HG03095 (cell line): Measurements from ENCODE around the gene PLPPR3.

Source experiments
- ATAC-seq: cut with Tn5 transposase; IDR thresholded peaks from one replicate; pipeline ENCODE4 v1.9.1; 2021; ENCODE audit warnings: moderate library complexity; ENCODE audit not compliant: unreplicated experiment

Gene PLPPR3

GRCh38 chr19:821825-822503 is at the start of gene PLPPR3:
Gene PLPPR3 (minus strand): TSS chr19:821955. CDS start chr19:821559, 396 bp downstream.
- ATAC-seq = no peak

DNA sequence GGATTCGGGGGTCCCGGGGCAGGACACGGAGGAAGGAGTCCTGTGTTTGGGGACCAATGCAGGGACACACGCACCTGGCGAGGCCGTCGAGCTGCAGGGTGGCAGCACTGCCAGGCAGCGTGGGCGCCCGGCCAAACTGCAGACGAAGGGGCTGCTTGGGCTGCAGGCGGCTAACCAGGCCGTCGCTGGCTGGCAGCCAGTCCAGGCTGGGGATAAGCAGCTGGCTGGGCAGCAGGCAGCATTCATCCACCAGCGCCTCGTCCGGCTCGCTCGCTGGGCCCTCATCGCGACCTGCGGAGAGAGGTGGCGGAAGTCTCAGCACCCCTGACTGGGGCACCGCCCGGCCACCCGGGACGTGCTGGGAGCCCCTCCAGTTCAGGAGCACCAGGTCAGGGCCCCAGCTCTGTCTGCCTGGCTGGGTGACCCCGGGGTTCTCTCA is 49.2 kb upstream of the PLPPR3 start:
- ATAC-seq = no peak

GRCh38 chr19:870314-870713 is 48.6 kb upstream of the PLPPR3 start:
- ATAC-seq = no peak

DNA sequence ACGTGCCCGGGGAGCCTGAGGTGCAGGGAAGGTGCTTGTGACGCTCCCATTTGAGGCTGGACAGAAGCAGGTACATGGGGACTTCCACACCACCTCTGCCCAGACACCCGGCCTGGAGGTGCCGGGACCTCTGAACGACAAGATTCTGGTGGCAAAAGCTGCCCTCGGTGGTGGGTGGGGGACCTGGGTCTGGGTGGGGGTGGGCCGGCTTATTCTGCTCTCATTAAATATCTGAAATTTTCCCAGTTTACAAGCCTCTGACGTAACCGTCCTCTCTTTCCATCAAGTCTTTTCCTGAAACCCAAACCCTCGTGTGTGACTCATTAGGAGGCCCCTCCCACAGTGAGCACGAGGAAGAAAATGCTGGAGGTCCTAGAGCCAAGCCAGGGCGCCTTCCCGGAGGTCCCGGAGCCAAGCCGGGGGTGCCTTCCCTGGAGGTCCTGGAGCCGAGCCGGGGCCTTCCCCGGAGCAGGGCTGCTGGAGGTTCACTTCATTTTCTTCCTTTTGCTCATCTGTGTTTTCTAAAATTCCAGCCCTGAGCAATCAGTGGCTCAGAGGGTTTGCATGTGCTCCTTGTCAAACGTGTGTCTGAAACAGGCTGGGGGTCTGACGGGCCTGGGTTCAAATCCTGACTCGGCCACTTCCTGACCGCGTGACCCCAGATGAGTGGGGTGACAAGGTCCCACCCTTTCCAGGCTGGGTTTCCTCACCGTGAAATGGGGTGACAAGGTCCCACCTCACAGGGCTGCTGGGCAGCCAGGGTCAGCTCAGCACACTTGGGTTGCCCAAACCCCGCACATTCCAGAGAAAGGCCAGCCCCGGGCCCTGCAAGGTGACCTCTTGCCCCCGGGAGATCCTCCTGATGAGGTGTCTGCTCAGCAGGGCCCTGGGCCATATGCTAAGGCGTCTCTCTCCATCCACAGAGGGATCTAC is 47.8 kb upstream of the PLPPR3 start:
- no peak for ATAC-seq

DNA sequence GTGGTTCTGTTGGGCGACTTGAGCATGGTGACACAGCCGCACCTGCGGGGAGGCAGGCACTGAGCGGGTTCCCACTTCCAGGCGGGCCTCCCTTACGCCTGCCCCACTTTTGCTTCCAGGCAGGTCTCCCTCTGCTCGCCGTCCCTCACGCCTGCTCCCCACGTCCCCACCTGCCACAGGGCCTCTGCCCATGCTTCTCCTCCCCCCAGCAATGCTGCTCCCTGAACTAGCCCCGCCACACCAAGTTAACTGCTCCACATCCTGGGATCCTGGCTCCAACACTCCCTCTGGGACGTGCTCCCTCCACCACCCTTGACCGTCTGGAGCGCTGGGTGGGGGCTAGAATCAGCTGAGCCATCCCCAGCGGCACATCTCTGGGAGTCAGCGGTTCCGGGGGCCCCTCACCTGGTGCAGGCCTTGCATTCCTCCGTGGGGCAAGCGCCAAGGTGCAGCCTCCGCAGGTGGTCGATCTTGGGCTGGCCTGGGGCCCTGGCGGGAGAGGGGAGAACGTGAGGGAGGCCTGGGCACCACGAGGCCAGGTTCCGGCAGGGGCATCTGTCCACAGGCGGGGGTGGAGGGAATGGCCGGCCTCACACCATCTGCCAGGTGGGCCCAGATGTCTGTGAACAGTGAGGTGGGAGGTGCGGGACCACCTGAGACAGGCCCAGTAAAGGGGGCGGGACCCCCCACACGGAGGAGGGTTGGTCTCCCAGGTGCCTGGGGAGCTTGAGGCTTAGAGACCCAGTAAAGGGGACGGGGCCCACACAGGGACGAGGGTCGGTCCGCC is 46.9 kb upstream of the PLPPR3 start:
- ATAC-seq = no peak

GRCh38 chr19:867855-868457 is 46.2 kb upstream of the PLPPR3 start:
- ATAC-seq = no peak

DNA sequence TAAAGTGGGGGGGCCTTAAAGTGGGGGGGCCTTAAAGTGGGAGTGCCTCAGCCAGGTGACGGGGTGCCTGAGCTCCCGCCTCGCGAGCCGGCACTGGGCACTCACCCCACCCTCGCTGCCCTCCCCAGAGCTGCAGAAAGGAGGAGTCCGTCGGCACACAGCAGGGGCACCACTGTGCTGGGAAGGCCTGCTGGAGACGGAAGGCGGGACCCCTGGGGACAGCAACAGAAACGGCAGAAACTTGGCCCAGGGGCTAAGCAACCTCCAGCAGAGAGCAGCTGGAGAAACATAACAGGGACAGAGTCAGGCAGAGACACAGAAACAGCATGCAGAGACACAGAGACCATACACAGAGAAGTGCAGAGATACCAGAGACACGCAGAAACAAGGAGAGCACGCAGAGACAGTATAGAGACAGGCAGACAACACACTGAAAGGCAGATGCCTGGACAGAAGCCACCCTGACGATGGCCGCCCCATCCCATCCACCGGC is 45.6 kb upstream of the PLPPR3 start:
- no peak for ATAC-seq

DNA sequence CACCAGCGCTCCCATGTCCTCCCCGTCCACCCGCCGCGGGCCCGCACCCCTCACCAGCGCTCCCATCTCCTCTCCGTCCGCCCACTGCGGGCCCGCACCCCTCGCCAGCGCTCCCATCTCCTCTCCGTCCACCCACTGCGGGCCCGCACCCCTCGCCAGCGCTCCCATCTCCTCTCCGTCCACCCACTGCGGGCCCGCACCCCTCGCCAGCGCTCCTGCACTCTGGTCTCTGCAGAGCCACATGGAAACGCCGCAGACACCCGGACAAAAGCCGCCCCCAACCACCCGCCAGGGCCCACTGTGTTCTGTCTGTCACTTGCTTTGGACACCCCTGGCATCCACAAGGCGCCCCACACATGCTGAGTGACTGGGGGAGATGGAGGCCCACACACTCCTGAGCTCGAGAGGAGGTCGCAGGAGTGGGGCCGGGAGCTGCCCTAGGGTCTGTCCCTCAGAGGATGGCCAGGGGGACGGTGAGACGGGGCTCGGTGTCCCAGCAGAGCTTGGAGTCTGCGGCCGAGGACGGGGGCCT is 45.1 kb upstream of the PLPPR3 start:
- no peak for ATAC-seq

DNA sequence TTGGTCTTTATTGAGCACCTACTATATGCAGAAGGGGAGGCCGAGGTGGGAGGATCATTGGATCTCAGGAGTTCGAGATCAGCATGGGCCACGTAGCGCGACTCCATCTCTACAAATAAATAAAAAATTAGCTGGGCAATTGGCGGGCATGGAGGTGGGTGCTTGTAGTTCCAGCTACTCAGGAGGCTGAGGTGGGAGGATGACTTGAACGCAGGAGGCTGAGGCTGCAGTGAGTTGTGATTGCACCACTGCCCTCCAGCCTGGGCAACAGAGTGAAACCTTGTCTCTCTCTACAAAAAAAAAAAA is 41.5 kb upstream of the PLPPR3 start:
- no peak for ATAC-seq

GRCh38 chr19:862581-863314 is 41.0 kb upstream of the PLPPR3 start:
- ATAC-seq = no peak

- ATAC-seq = no peak
Observed at GRCh38 chr19:861756-862580, 40.2 kb upstream of the PLPPR3 start.

- ATAC-seq = no peak
Observed at GRCh38 chr19:861141-861755, 39.5 kb upstream of the PLPPR3 start.

GRCh38 chr19:858868-859843 is 37.4 kb upstream of the PLPPR3 start, which contains the start of gene CFD:
Gene CFD (plus strand): TSS chr19:859664. CDS start chr19:859690, 26 bp downstream.
- ATAC-seq = no peak

DNA sequence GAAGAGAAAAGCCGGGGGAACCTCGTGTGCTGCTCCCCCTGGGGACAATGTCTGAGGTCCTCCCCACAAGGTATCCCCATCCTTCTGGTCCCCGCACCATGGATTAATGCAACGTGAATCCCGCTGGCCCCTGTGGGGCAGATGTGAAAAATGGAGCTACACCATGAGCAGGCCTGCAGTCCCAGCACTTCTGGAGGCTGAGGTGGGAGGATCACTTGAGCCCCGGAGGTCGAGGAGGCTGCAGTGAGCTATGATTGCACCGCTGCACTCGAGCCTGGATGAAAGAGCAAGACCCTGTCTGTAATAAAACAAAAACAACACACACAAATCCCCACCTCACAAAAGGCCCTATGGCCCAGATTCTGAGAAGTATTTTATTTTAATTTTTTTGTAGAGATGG is 36.5 kb upstream of the PLPPR3 start:
- ATAC-seq = no peak

- no peak for ATAC-seq
Observed at GRCh38 chr19:855566-856120, 33.9 kb upstream of the PLPPR3 start.

DNA sequence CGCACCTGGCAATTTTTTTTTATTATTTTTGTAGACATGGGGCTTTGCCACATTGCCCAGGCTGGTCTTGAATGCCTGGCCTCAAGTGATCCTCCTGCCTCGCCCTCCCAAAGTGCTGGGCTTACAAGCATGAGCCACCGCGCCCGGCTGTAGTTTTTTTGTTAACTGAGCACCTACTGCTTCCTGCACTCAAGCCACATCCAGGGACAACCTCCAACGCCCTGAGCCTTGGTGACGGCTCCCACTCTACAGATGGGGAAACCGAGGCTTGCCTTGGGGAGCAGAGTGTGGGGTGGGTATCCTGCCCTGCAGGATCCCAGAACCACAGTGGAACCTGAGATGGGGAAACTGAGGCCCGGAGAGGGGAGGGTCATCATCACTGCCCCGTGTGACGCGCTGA is 33.4 kb upstream of the PLPPR3 start:
- no peak for ATAC-seq

DNA sequence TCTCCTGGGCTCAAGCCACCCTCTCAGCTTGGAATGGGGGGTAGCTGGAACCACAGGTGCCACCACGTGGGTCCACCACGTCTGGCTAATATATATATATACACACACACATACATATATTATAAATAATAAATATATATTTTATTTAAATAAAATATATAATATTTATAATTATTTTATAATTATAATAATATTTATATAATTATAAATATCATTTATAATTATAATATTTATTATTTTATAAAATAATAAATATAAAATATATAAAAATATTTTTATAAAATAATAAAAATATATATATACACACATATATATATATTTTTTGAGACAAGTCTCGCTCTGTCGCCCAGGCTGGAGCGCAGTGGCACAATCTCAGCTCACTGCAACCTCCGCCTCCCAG is 32.8 kb upstream of the PLPPR3 start:
- ATAC-seq = no peak
